22Rv1 (cell line): ENCODE measurements around the gene ICAM3.

Experiments used
- ZFX ChIP-seq: fragments of 450-650 bp; IDR thresholded peaks from 2 replicates; pipeline ENCODE4 v1.6.1; 2017; ENCODE audit warnings: antibody characterized with exemption, borderline replicate concordance
- TF ChIP-seq, protein P1 (sequence below): fragments of 450-650 bp; IDR thresholded peaks from 2 replicates; pipeline ENCODE4 v1.5.1; 2017; ENCODE audit warnings: mild to moderate bottlenecking

DNA sequence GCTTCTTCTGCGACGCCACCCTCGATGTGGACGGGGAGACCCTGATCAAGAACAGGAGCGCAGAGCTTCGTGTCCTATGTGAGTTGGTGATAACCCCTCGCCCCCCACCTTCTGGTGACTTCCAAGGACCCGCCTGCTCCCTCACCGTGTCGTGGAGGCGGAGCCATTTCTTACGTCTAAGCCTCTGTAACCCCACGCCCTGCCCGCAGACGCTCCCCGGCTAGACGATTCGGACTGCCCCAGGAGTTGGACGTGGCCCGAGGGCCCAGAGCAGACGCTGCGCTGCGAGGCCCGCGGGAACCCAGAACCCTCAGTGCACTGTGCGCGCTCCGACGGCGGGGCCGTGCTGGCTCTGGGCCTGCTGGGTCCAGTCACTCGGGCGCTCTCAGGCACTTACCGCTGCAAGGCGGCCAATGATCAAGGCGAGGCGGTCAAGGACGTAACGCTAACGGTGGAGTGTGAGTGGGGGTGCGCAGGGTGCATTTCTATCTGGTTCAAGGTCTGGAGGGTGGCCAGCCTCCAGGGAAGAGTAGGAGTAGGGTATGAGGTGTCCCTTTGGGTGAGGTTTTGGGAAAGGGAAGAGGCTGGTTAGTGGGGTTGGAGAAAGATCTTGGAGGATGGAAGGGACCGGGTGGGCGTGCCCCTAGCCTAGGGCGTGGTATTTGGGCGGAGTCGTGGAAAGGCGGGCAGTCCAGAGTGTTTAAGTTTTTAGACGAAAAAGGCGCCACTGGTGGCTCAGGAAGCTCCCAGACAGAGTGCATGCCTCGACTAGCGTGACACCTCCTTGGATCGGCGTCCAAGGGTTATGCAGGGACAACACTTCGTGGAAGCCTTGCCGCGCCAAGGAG lies 46.4 kb downstream of the ICAM3 start:
- TF ChIP-seq, protein P1, sequence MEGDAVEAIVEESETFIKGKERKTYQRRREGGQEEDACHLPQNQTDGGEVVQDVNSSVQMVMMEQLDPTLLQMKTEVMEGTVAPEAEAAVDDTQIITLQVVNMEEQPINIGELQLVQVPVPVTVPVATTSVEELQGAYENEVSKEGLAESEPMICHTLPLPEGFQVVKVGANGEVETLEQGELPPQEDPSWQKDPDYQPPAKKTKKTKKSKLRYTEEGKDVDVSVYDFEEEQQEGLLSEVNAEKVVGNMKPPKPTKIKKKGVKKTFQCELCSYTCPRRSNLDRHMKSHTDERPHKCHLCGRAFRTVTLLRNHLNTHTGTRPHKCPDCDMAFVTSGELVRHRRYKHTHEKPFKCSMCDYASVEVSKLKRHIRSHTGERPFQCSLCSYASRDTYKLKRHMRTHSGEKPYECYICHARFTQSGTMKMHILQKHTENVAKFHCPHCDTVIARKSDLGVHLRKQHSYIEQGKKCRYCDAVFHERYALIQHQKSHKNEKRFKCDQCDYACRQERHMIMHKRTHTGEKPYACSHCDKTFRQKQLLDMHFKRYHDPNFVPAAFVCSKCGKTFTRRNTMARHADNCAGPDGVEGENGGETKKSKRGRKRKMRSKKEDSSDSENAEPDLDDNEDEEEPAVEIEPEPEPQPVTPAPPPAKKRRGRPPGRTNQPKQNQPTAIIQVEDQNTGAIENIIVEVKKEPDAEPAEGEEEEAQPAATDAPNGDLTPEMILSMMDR, result no peak
- no peak for TF ChIP-seq ZFX
